Measurements from ENCODE around the gene GNAL.

The GNAL gene

DNA sequence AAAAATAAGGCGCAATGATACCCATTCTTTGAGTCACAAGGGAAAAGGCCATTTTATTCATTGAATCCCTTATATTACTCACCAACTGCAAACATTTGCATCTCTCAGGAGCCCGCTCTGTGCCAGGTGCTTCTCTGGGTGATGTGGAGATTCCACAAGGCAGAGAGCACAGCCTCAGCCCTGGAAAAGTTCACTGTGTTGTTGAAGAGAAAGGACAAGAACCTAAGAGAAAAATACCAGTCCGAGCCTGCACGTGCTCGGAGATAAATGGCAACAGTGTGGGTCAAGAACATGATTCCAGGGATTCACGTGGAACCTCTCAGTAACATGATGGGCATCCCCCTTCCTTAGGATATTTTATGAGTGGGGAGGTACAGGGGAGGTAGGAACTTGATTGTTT is 11.8 kb downstream of the GNAL start:
- H4K20me1 ChIP-seq (ENCODE audit: insufficient read depth, low read length): no peaks in the 10 kb centered on the region
- H3K36me3 ChIP-seq (ENCODE audit: insufficient read depth, low read length): no peaks in the 10 kb centered on the region
- H3K9ac ChIP-seq (ENCODE audit: low read depth, low read length): no peak overlapping the region
- no peaks in the 10 kb centered on the region for H3K9me3 ChIP-seq (ENCODE audit: insufficient read depth, low read length, severe bottlenecking)
- no peak overlapping the region for H3K4me2 ChIP-seq (ENCODE audit: insufficient read depth, low read length)
- H2AFZ ChIP-seq (ENCODE audit: low read depth, low read length): no peak overlapping the region
- no peak for DNase-seq
- ATAC-seq (ENCODE audit: insufficient read depth, low read depth): no peak
- TF ChIP-seq EZH2 (IDR thresholded peaks at IDR 0.05; ENCODE audit: borderline replicate concordance, low read depth, low read length, severe bottlenecking): no peak
- TF ChIP-seq CTCF (IDR thresholded peaks at IDR 0.05; ENCODE audit: borderline replicate concordance, extremely low read depth, low read length, poor library complexity, severe bottlenecking): no peak
- no peak overlapping the region for H3K27ac ChIP-seq (ENCODE audit: low read length)
- no peaks in the 10 kb centered on the region for H3K79me2 ChIP-seq (ENCODE audit: insufficient read depth, low read length)
- H3K27me3 ChIP-seq (ENCODE audit: insufficient read depth, low read length, poor library complexity): peaks cover 3% of the 10 kb centered on the region
- H3K4me1 ChIP-seq (ENCODE audit: insufficient read depth, low read length): no peaks in the 10 kb centered on the region
- H3K4me3 ChIP-seq (ENCODE audit: low read depth in 1 of 2, low read length in 2 of 2): no peak overlapping the region

DNA sequence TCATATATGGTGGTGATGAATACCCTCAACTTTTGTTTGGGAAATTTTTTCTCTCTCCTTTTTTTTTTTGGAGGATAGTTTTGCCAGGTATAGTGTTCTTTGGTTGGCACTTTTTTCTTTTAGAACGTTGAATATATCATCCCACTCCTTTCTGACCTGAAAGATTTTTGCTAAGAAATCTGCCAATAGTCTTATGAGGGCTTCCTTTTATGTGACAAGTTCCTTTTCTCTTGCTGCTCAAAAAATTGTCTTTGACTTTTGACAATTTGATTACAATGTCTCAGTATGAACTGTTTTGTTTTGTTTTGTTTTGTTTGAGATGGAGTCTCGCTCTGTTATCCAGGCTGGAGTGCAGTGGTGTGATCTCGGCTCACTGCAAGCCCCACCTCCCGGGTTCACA is 21.5 kb downstream of the GNAL start:
- no peaks in the 10 kb centered on the region for H3K9me3 ChIP-seq (ENCODE audit: insufficient read depth, low read length, severe bottlenecking)
- H3K4me3 ChIP-seq (ENCODE audit: low read depth in 1 of 2, low read length in 2 of 2): no peak overlapping the region
- H3K79me2 ChIP-seq (ENCODE audit: insufficient read depth, low read length): no peaks in the 10 kb centered on the region
- H3K4me2 ChIP-seq (ENCODE audit: insufficient read depth, low read length): no peak overlapping the region
- no peak overlapping the region for H2AFZ ChIP-seq (ENCODE audit: low read depth, low read length)
- H3K4me1 ChIP-seq (ENCODE audit: insufficient read depth, low read length): no peaks in the 10 kb centered on the region
- H3K27ac ChIP-seq (ENCODE audit: low read length): no peak overlapping the region
- no peak for ATAC-seq (ENCODE audit: insufficient read depth, low read depth)
- DNase-seq: no peak
- no peak for TF ChIP-seq EZH2 (IDR thresholded peaks at IDR 0.05; ENCODE audit: borderline replicate concordance, low read depth, low read length, severe bottlenecking)
- no peak for TF ChIP-seq CTCF (IDR thresholded peaks at IDR 0.05; ENCODE audit: borderline replicate concordance, extremely low read depth, low read length, poor library complexity, severe bottlenecking)
- H3K9ac ChIP-seq (ENCODE audit: low read depth, low read length): no peak overlapping the region
- H3K36me3 ChIP-seq (ENCODE audit: insufficient read depth, low read length): no peaks in the 10 kb centered on the region
- H4K20me1 ChIP-seq (ENCODE audit: insufficient read depth, low read length): no peaks in the 10 kb centered on the region
- no peaks in the 10 kb centered on the region for H3K27me3 ChIP-seq (ENCODE audit: insufficient read depth, low read length, poor library complexity)

DNA sequence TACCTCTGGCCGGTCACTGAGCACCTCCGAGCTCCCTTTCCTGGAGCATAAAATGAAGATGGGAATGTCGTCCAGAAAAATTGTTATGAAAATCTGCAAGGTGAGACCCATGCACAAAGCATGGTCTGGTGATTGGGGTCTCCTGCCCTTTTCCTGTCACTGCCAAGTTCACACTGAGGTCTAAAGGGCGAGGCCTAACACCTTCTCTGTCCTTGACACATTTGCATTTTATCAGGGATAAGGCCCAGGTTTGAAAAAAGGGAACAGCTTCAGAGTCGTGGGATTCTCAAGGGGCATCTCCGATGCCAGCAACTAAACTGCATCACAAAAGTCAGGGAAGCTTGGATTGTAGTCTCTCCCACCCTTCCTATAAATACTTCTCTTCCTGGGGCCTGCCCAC is 24.7 kb downstream of the GNAL start:
- H3K27me3 ChIP-seq (ENCODE audit: insufficient read depth, low read length, poor library complexity): no peaks in the 10 kb centered on the region
- H3K4me2 ChIP-seq (ENCODE audit: insufficient read depth, low read length): no peak overlapping the region
- TF ChIP-seq EZH2 (IDR thresholded peaks at IDR 0.05; ENCODE audit: borderline replicate concordance, low read depth, low read length, severe bottlenecking) (no peak), CTCF (IDR thresholded peaks at IDR 0.05; ENCODE audit: borderline replicate concordance, extremely low read depth, low read length, poor library complexity, severe bottlenecking) (no peak)

More for the DNA sequence above, 24.7 kb downstream of the GNAL start:
- no peaks in the 10 kb centered on the region for H3K36me3 ChIP-seq (ENCODE audit: insufficient read depth, low read length)
- H3K4me1 ChIP-seq (ENCODE audit: insufficient read depth, low read length): no peaks in the 10 kb centered on the region
- H2AFZ ChIP-seq (ENCODE audit: low read depth, low read length): no peak overlapping the region
- H3K27ac ChIP-seq (ENCODE audit: low read length): no peak overlapping the region
- no peaks in the 10 kb centered on the region for H4K20me1 ChIP-seq (ENCODE audit: insufficient read depth, low read length)
- H3K4me3 ChIP-seq (ENCODE audit: low read depth in 1 of 2, low read length in 2 of 2): no peak overlapping the region
- DNase-seq (no peak), ATAC-seq (ENCODE audit: insufficient read depth, low read depth) (no peak)
- no peak overlapping the region for H3K9ac ChIP-seq (ENCODE audit: low read depth, low read length)
- no peaks in the 10 kb centered on the region for H3K9me3 ChIP-seq (ENCODE audit: insufficient read depth, low read length, severe bottlenecking)
- no peaks in the 10 kb centered on the region for H3K79me2 ChIP-seq (ENCODE audit: insufficient read depth, low read length)

Data from DND-41 (cell line).